Right kidney (tissue), 1 donor: ENCODE results near the gene SLC16A6.
"Not testable (repeated sequence)": the region's sequence is repeated elsewhere in the genome, so short reads cannot be mapped to it uniquely, and the experiment has no call there.

Experiments
- DNase-seq: peaks from one replicate; pipeline ENCODE4 v3.0.0-alpha.2; 2016

SLC16A6 gene

DNA sequence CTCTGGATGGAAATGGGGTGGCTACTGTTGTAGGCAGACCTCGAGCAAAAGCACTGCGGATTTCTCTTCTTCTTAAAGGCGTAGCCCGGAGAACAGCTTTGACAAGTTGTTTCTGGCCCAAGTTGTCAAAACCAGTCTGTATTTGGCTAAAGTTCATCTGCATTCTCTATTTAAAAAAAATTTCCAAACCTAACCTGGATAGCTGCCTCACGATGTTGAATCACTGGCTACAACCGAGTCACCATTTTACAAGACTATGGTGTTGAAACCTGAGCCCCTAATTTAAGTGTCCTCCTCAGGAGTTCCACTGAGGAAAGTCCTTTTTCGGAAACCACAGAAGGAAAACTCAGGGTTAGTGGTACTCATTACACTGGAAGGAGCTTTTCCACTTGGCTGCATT, 1.5 kb downstream of the SLC16A6 start:
- DNase-seq = no peak

DNA sequence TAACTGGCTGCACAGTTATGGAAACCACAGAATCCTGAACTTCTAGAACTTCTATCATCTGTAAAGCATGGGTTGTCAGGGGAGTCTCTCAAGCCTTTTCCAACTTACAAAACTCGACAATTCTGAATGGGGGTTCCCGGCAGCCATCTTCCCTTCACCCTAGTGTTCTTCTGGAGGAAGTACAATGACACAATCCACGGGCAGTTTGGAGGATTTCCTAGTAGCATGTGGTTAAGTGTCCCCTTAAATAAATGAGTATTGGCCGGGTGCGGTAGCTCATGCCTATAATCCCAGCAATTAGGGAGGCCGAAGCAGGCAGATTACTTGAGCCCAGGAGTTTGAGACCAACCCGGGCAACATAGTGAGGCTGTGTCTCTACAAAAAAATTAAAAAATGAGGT, 2.1 kb downstream of the SLC16A6 start:
- DNase-seq = no peak

GRCh38 chr17:68288375-68288774, 2.6 kb downstream of the SLC16A6 start:
- DNase-seq = no peak

GRCh38 chr17:68281965-68282364, 9.0 kb downstream of the SLC16A6 start:
- not testable (repeated sequence) for DNase-seq

- no peak for DNase-seq
Measured at GRCh38 chr17:68277807-68278206, 13.1 kb downstream of the SLC16A6 start.

DNA sequence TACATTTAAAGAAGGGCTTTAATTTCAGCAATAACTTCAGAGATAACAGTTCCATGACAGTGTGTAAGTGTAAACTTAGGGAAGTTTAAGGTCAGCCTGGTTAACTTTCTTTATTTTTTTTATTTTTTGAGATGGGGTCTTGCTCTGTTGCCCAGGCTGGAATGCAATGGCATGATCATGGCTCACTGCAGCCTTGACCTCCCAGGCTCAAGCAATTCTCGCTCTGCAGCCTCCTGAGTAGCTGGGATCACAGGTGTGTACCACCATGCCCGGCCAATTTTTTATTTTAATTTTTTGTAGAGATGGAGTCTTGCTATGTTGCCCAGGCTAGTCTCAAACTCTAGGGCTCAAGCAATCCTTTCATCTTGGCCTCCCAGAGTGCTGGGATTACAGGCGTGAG, 14.6 kb downstream of the SLC16A6 start:
- not testable (repeated sequence) for DNase-seq

DNA sequence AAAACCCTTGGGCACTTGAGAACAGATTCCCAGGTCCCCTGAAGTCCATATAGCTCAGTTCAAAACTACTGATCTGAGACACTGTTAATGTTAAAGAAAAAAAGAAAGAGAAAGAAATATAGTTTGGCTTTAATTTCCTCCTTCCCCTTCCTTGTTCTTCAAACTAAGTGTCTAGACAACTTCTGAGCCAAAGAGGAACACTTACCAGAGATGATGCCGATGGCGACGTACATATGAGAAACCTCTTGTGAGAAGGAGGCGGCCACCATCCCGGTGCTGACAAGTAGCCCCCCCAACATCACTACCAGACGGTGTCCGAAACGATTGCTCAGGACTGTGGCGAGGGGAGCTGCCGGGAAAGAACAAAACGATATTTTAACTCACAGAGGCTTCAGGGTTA, 17.2 kb downstream of the SLC16A6 start:
- no peak for DNase-seq

DNA sequence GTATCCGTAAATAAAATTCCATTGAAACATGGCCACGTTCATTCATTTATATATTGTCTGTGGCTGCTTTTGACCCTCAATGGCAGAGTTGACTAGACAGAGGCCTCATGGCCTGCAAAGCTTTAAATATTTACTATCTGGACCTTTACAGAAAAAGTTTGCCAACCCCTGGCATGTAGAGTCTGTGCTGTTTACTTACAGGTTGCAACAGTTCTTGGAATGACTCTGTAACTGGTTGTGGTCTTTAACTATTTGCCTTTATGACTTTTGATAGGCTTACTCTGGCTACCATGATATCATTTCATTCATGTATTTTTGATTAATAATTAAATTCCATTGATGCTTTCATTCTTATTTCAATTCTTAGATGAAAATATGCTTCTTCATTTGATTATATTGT, 25.1 kb downstream of the SLC16A6 start:
- not testable (repeated sequence) for DNase-seq

GRCh38 chr17:68263101-68263681, 27.7 kb downstream of the SLC16A6 start:
- peak; percentile 38 for DNase-seq

GRCh38 chr17:68262467-68262866, 28.5 kb downstream of the SLC16A6 start:
- not testable (repeated sequence) for DNase-seq

DNA sequence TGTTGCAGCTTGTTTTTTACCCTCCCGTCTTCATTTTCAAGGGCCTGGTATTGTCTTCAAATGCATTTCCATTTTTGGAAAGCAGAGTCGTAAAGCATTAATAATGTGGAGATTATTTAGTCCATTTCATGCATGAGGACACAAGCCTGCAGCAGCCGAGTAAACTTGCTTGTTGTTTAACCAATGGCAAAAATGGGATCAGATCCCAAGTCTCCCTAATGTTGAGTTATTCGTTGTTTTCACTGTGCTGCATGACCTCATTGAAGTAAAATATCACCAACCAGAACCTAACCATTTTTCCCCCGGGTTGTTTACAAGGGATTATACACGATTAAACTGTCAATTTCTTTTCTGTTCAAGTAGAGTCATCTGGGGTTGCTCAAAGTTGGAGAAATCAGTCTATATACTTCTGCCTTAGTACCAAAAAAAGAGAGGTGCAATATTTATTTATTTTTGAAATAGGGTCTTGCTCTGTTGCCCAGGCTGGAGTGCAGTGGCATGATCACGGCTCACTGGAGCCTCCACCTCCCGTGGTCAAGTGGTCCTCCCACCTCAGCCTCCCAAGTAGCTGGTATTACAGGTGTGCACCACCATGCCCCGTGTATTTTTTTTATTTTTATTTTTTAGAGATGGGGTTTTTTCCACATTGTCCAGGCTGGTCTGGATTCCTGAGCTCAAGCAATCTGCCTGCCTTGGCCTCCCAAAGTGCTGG, 30.7 kb downstream of the SLC16A6 start:
- DNase-seq = no peak

DNA sequence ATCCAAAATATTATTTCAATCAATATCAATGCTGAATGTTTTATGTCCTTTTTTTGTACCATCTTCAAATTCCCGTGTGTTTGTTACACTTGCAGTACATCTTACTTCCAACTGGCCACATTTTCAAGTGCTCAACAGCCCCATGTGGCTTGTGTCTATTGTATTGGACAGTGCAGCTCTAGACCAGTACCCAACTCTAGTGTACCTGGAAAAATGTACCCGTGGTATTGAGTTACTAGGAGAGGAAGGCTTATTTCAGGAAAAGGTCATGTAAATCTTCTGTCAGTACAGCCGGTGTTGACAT, 31.3 kb downstream of the SLC16A6 start:
- DNase-seq = not testable (repeated sequence)

- peak; percentile 62 for DNase-seq
Measured at GRCh38 chr17:68258890-68259647, 31.9 kb downstream of the SLC16A6 start.

DNA sequence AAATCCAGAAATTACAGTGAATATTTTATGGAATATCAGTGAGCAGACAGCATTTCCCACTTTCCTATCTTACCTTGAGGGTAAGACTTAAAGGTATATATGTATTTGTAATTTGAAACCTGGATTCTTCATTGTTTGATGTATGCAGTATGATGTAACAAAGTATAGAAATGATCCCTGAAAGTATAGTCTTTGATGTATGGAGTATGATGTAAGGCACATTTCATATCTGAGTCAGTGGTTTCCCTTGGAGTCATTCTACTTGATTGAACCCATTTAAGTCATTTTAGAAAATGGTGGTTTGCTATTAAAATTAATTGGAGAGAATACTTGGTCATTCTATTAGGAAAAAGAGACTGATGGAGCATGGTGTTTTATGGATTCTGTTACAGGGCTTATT, 33.0 kb downstream of the SLC16A6 start:
- no peak for DNase-seq

GRCh38 chr17:68256701-68257100, 34.2 kb downstream of the SLC16A6 start:
- not testable (repeated sequence) for DNase-seq

- no peak for DNase-seq
Measured at GRCh38 chr17:68255731-68256538, 35.0 kb downstream of the SLC16A6 start.

DNA sequence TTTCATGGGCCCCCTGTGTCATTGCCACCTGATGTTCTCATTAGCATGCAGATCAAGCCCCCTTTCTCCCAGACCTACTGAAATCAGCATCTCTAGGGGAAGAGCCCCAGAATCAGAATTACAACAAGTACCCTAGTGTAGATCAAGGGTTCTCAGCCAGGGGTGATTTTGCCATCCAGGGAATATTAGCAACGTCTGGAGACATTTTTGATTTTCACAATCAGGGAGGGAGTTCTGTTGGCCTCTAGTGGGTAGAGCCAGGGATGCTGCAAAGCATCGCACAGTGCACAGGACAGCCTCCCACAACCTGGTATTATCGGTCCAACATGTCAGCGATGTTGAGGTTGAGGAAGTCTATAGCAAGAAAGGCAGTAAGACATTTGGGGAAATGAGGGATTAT, 35.8 kb downstream of the SLC16A6 start:
- DNase-seq = no peak

- not testable (repeated sequence) for DNase-seq
Measured at GRCh38 chr17:68253426-68253825, 37.5 kb downstream of the SLC16A6 start.

GRCh38 chr17:68249354-68249765, 41.6 kb downstream of the SLC16A6 start:
- no peak for DNase-seq

GRCh38 chr17:68248891-68249290, 42.0 kb downstream of the SLC16A6 start:
- DNase-seq = no peak

GRCh38 chr17:68248199-68248825, 42.6 kb downstream of the SLC16A6 start:
- no peak for DNase-seq

DNA sequence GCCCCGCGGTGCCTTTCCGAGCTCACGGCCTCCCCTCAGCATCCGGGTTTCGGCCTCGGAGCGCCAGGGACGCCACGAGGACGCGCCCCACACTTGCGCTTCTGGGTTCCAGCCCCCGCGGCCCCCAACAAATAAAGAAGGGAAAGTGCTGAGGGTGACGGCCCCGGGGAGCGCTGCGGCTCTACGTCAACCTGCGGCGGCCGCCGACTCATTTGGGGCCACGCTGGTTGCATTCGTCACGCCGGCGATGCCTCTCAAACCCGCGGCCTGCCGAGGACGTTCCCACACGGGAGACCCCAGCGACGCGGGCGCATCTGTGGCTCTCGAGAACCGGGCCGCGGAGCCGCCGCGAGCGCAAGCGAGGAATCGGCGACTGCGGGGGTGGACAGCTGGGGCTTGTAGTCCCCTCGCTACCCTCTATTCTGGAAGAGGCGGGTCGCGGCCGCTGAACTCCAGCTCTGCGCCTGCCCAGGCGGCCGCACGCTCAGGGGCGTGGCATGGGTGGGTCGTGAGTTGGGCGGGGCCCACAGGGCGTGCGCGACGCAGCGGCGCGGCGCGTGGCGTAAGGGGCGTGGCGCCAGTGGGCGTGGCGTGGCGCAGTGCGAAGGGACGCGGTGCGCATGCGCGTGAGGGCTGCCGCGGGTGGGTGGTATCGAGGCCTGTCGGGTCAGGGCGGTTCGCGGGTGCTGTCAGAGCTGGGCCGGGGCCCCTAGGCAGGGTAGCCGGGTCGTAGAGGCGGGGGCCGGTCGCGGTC, 43.3 kb downstream of the SLC16A6 start, which contains the start of gene AMZ2:
TSS of gene AMZ2 (plus strand) at position 599 of the 754 bp plus-strand sequence. CDS start 2,145 bp downstream, outside the sequence.
- peak; percentile 99 for DNase-seq
